Activated CD4-positive, alpha-beta memory T cell treated with anti-CD3 and anti-CD28 coated beads, Interleukin-2, amount 10 ng/mL, durations not matched to agents 7 days and 5 days (primary cell): ENCODE measurements around the gene PDZD8. TPM values are rescaled to one million over a fixed set of nuclear protein-coding genes. Genes with fewer than 3 reads are reported as not detected.

ENCODE experiments used
- CTCF ChIA-PET: fragments of 350-600 bp; sonication (Branson Sonifier 250); formaldehyde crosslinking; loops from one replicate; lab custom pipeline; 2021; ENCODE audit warnings: antibody characterized with exemption, inconsistent platforms; lab: Charles Lee
- POLR2A ChIA-PET: fragments of 350-600 bp; sonication (Branson Sonifier 250); formaldehyde crosslinking; loops from one replicate; lab custom pipeline; 2021; ENCODE audit warnings: antibody characterized with exemption; lab: Charles Lee
- DNase-seq: peaks from one replicate; pipeline ENCODE4 v3.0.0-alpha.2; 2020
- H3K27ac Mint-ChIP-seq: one replicate; pipeline ENCODE4 v1.8.0; 2021; ENCODE audit warnings: mild to moderate bottlenecking, mixed read lengths
- H3K27me3 Mint-ChIP-seq: one replicate; pipeline ENCODE4 v1.8.0; 2021; ENCODE audit warnings: mixed read lengths
- H3K36me3 Mint-ChIP-seq: one replicate; pipeline ENCODE4 v1.8.0; 2021; ENCODE audit warnings: low read depth, mixed read lengths
- H3K4me1 Mint-ChIP-seq: one replicate; pipeline ENCODE4 v1.8.0; 2021; ENCODE audit warnings: mixed read lengths
- H3K4me3 Mint-ChIP-seq: one replicate; pipeline ENCODE4 v1.8.0; 2021; ENCODE audit warnings: mild to moderate bottlenecking, mixed read lengths
- H3K9me3 Mint-ChIP-seq: one replicate; pipeline ENCODE4 v1.8.0; 2021; ENCODE audit warnings: mixed read lengths
- total RNA-seq, 2 experiments: library from RNA; stranded (reverse); gene quantifications; one replicate each; pipeline ENCODE4 v1.2.3, GENCODE V29; 2021

PDZD8 gene
- total RNA-seq, 2 experiments from 2014 or later, result 12.3 to 12.8 TPM

- Mint-ChIP-seq H3K4me1 (no peaks in the 10 kb centered on the region), H3K27ac (no peak overlapping the region), H3K9me3 (no peaks in the 10 kb centered on the region), H3K4me3 (no peak overlapping the region), H3K27me3 (peaks cover 5% of the 10 kb centered on the region), H3K36me3 (no peaks in the 10 kb centered on the region)
- ChIA-PET POLR2A (no interaction called here), CTCF (interaction anchor here (2.2 kb wide), 1 partner anchor 50 kb away, joined by 9 read pairs; no protein-coding TSS in a partner anchor)
- no peak for DNase-seq
These were observed 108.4 kb downstream of the PDZD8 start for GRCh38 chr10:117266812-117267211.

- no peak overlapping the region for H3K4me3 Mint-ChIP-seq
- POLR2A ChIA-PET, result interaction anchor here (0.7 kb wide), 1 partner anchor 637 kb away, joined by 3 read pairs; no protein-coding TSS in a partner anchor
- peaks cover 8% of the 10 kb centered on the region for H3K27me3 Mint-ChIP-seq
- H3K27ac Mint-ChIP-seq, result no peak overlapping the region
- no peaks in the 10 kb centered on the region for H3K36me3 Mint-ChIP-seq
- H3K4me1 Mint-ChIP-seq, result no peaks in the 10 kb centered on the region
- CTCF ChIA-PET, result interaction anchor here (2.2 kb wide), 1 partner anchor 50 kb away, joined by 9 read pairs; no protein-coding TSS in a partner anchor
- DNase-seq, result no peak
- no peaks in the 10 kb centered on the region for H3K9me3 Mint-ChIP-seq
These were observed 108.8 kb downstream of the PDZD8 start for GRCh38 chr10:117266400-117266799.

- H3K27ac Mint-ChIP-seq, result no peak overlapping the region
- H3K27me3 Mint-ChIP-seq, result peaks cover 8% of the 10 kb centered on the region
- no peaks in the 10 kb centered on the region for H3K36me3 Mint-ChIP-seq
- H3K4me3 Mint-ChIP-seq, result no peak overlapping the region
- POLR2A ChIA-PET, result no interaction called here
- CTCF ChIA-PET, result no interaction called here
- H3K4me1 Mint-ChIP-seq, result no peaks in the 10 kb centered on the region
- DNase-seq, result no peak
- no peaks in the 10 kb centered on the region for H3K9me3 Mint-ChIP-seq
These were observed 110.5 kb downstream of the PDZD8 start for GRCh38 chr10:117264782-117265181.

GRCh38 chr10:117262903-117263293, 112.3 kb downstream of the PDZD8 start:
- no peaks in the 10 kb centered on the region for H3K9me3 Mint-ChIP-seq
- H3K4me1 Mint-ChIP-seq, result no peaks in the 10 kb centered on the region
- no peak overlapping the region for H3K27ac Mint-ChIP-seq
- H3K4me3 Mint-ChIP-seq, result no peak overlapping the region
- POLR2A ChIA-PET, result interaction anchor here (1.7 kb wide), 1 partner anchor 46 kb away, joined by 3 read pairs; no protein-coding TSS in a partner anchor
- H3K36me3 Mint-ChIP-seq, result no peaks in the 10 kb centered on the region
- H3K27me3 Mint-ChIP-seq, result peaks cover 16% of the 10 kb centered on the region
- no peak for DNase-seq
- CTCF ChIA-PET, result no interaction called here

- Mint-ChIP-seq H3K4me1 (no peaks in the 10 kb centered on the region), H3K9me3 (no peaks in the 10 kb centered on the region), H3K27me3 (peaks cover 18% of the 10 kb centered on the region), H3K36me3 (no peaks in the 10 kb centered on the region), H3K4me3 (no peak overlapping the region), H3K27ac (no peak overlapping the region)
- CTCF ChIA-PET, result no interaction called here
- DNase-seq, result no peak
- POLR2A ChIA-PET, result interaction anchor here (1.7 kb wide), 1 partner anchor 46 kb away, joined by 3 read pairs; no protein-coding TSS in a partner anchor
These were observed 112.8 kb downstream of the PDZD8 start for GRCh38 chr10:117262291-117262902.

- H3K9me3 Mint-ChIP-seq, result no peaks in the 10 kb centered on the region
- no peaks in the 10 kb centered on the region for H3K4me1 Mint-ChIP-seq
- POLR2A ChIA-PET, result no interaction called here
- H3K27me3 Mint-ChIP-seq, result peaks cover 18% of the 10 kb centered on the region
- H3K4me3 Mint-ChIP-seq, result no peak overlapping the region
- H3K36me3 Mint-ChIP-seq, result no peaks in the 10 kb centered on the region
- DNase-seq, result no peak
- H3K27ac Mint-ChIP-seq, result no peak overlapping the region
- CTCF ChIA-PET, result no interaction called here
These were observed 113.7 kb downstream of the PDZD8 start for GRCh38 chr10:117261501-117261900.

- no peaks in the 10 kb centered on the region for H3K36me3 Mint-ChIP-seq
- no peak overlapping the region for H3K27ac Mint-ChIP-seq
- no peaks in the 10 kb centered on the region for H3K4me1 Mint-ChIP-seq
These were observed 115.2 kb downstream of the PDZD8 start for GRCh38 chr10:117260084-117260483.

GRCh38 chr10:117259279-117259678, 116.0 kb downstream of the PDZD8 start:
- POLR2A ChIA-PET, result no interaction called here

More at GRCh38 chr10:117260084-117260483, 115.2 kb downstream of the PDZD8 start:
- Mint-ChIP-seq H3K27me3 (peaks cover 18% of the 10 kb centered on the region), H3K4me3 (no peak overlapping the region), H3K9me3 (no peaks in the 10 kb centered on the region)
- POLR2A ChIA-PET, result no interaction called here
- DNase-seq, result no peak
- CTCF ChIA-PET, result no interaction called here

GRCh38 chr10:117257721-117258120, 117.5 kb downstream of the PDZD8 start:
- no peaks in the 10 kb centered on the region for H3K36me3 Mint-ChIP-seq
- POLR2A ChIA-PET, result no interaction called here
- H3K27ac Mint-ChIP-seq, result no peak overlapping the region
- no peaks in the 10 kb centered on the region for H3K9me3 Mint-ChIP-seq
- no peaks in the 10 kb centered on the region for H3K4me1 Mint-ChIP-seq
- no peak overlapping the region for H3K4me3 Mint-ChIP-seq
- CTCF ChIA-PET, result no interaction called here
- DNase-seq, result no peak
- H3K27me3 Mint-ChIP-seq, result peaks cover 17% of the 10 kb centered on the region

More at GRCh38 chr10:117259279-117259678, 116.0 kb downstream of the PDZD8 start:
- Mint-ChIP-seq H3K27me3 (peaks cover 18% of the 10 kb centered on the region), H3K9me3 (no peaks in the 10 kb centered on the region), H3K36me3 (no peaks in the 10 kb centered on the region), H3K4me3 (no peak overlapping the region), H3K4me1 (no peaks in the 10 kb centered on the region), H3K27ac (no peak overlapping the region)
- DNase-seq, result no peak
- CTCF ChIA-PET, result no interaction called here

GRCh38 chr10:117256910-117257309, 118.3 kb downstream of the PDZD8 start:
- Mint-ChIP-seq H3K36me3 (no peaks in the 10 kb centered on the region), H3K4me3 (no peak overlapping the region), H3K4me1 (no peaks in the 10 kb centered on the region), H3K27ac (no peak overlapping the region), H3K9me3 (no peaks in the 10 kb centered on the region), H3K27me3 (peaks cover 13% of the 10 kb centered on the region)
- ChIA-PET CTCF (no interaction called here), POLR2A (no interaction called here)
- no peak for DNase-seq

GRCh38 chr10:117255835-117256460, 119.3 kb downstream of the PDZD8 start:
- H3K27me3 Mint-ChIP-seq, result peaks cover 14% of the 10 kb centered on the region
- CTCF ChIA-PET, result no interaction called here
- DNase-seq, result no peak
- no peaks in the 10 kb centered on the region for H3K9me3 Mint-ChIP-seq
- H3K27ac Mint-ChIP-seq, result no peak overlapping the region
- POLR2A ChIA-PET, result no interaction called here
- H3K4me3 Mint-ChIP-seq, result no peak overlapping the region
- no peaks in the 10 kb centered on the region for H3K4me1 Mint-ChIP-seq
- H3K36me3 Mint-ChIP-seq, result no peaks in the 10 kb centered on the region

GRCh38 chr10:117254774-117255735, 120.2 kb downstream of the PDZD8 start:
- Mint-ChIP-seq H3K27me3 (peaks cover 14% of the 10 kb centered on the region), H3K4me3 (no peak overlapping the region), H3K36me3 (no peaks in the 10 kb centered on the region), H3K9me3 (no peaks in the 10 kb centered on the region), H3K4me1 (no peaks in the 10 kb centered on the region), H3K27ac (no peak overlapping the region)
- ChIA-PET POLR2A (no interaction called here), CTCF (interaction anchor here (1.3 kb wide), 1 partner anchor 38 kb away, joined by 3 read pairs; no protein-coding TSS in a partner anchor)
- no peak for DNase-seq

- CTCF ChIA-PET, result interaction anchor here (1.3 kb wide), 1 partner anchor 38 kb away, joined by 3 read pairs; no protein-coding TSS in a partner anchor
- no peak for DNase-seq
- no peak overlapping the region for H3K4me3 Mint-ChIP-seq
- H3K36me3 Mint-ChIP-seq, result no peaks in the 10 kb centered on the region
- no peaks in the 10 kb centered on the region for H3K4me1 Mint-ChIP-seq
- POLR2A ChIA-PET, result no interaction called here
- H3K27ac Mint-ChIP-seq, result no peak overlapping the region
- H3K27me3 Mint-ChIP-seq, result peaks cover 17% of the 10 kb centered on the region
- no peaks in the 10 kb centered on the region for H3K9me3 Mint-ChIP-seq
These were observed 120.9 kb downstream of the PDZD8 start for GRCh38 chr10:117254338-117254737.
